Muscle layer of duodenum (tissue), 2 donors: ENCODE data around the gene ERF.

Experiments used
- H3K27ac ChIP-seq: one replicate; pipeline ENCODE4 v1.7.0; 2013; ENCODE audit warnings: mild to moderate bottlenecking, low read length
- H3K27me3 ChIP-seq: one replicate; pipeline ENCODE4 v1.7.0; 2013; ENCODE audit warnings: low read depth, mild to moderate bottlenecking, control low read depth, low read length
- H3K36me3 ChIP-seq, 2 donors: one replicate each; pipeline ENCODE4 v1.7.0; 2013; ENCODE audit warnings: low read length in 2 of 2, control low read depth in 1 of 2, mild to moderate bottlenecking in 1 of 2; ENCODE audit not compliant: insufficient read depth in 2 of 2, control insufficient read depth in 1 of 2
- H3K4me1 ChIP-seq, 2 donors: one replicate each; pipeline ENCODE4 v1.7.0; 2013; ENCODE audit warnings: low read length in 2 of 2, mild to moderate bottlenecking in 2 of 2, control low read depth in 1 of 2, moderate library complexity in 1 of 2; ENCODE audit not compliant: insufficient read depth in 2 of 2, control insufficient read depth in 1 of 2
- H3K4me3 ChIP-seq, 2 donors: one replicate each; pipeline ENCODE4 v1.7.0; 2013; ENCODE audit warnings: low read length in 2 of 2, low read depth in 1 of 2, mild to moderate bottlenecking in 1 of 2
- H3K9me3 ChIP-seq, 2 donors: one replicate each; pipeline ENCODE4 v1.7.0; 2013; ENCODE audit warnings: low read length in 2 of 2, control low read depth in 1 of 2, mild to moderate bottlenecking in 1 of 2; ENCODE audit not compliant: control insufficient read depth in 1 of 2
- donor health status: healthy.

Gene ERF

GRCh38 chr19:42244347-42245220 is 10.3 kb downstream of the ERF start:
- peak overlapping the region; percentile 99 for H3K27ac ChIP-seq
- no peaks in the 10 kb centered on the region for H3K9me3 ChIP-seq
- H3K4me1 ChIP-seq: peaks cover 15 to 70% of the 10 kb centered on the region in 2 donors
- H3K27me3 ChIP-seq: no peaks in the 10 kb centered on the region
- peak overlapping the region; percentile 75 to 91 for H3K4me3 ChIP-seq
- H3K36me3 ChIP-seq: peaks cover 6 to 24% of the 10 kb centered on the region in 2 donors

- Histone ChIP-seq H3K4me1 (peaks cover 15 to 60% of the 10 kb centered on the region in 2 donors), H3K27ac (peak within 1 kb of the TSS; percentile 99), H3K27me3 (no peaks in the 10 kb centered on the region), H3K4me3 (peak within 1 kb of the TSS; percentile 75 to 77), H3K36me3 (peaks cover 6 to 15% of the 10 kb centered on the region in 2 donors), H3K9me3 (no peaks in the 10 kb centered on the region)
These were observed 12.2 kb downstream of the ERF start, which contains the start of gene GSK3A for GRCh38 chr19:42242512-42243409. GSK3A (minus strand) TSS chr19:42242602; CDS start chr19:42242465, 137 bp downstream.

- H3K4me1 ChIP-seq: peaks cover 15 to 54% of the 10 kb centered on the region in 2 donors
- H3K36me3 ChIP-seq: peaks cover 6 to 15% of the 10 kb centered on the region in 2 donors
- no peaks in the 10 kb centered on the region for H3K27me3 ChIP-seq
- peak overlapping the region; percentile 66 to 77 for H3K4me3 ChIP-seq
- H3K27ac ChIP-seq: peak overlapping the region; percentile 74
- H3K9me3 ChIP-seq: no peaks in the 10 kb centered on the region
These were observed 12.8 kb downstream of the ERF start for GRCh38 chr19:42242069-42242511.

GRCh38 chr19:42241279-42241678 is 13.6 kb downstream of the ERF start:
- Histone ChIP-seq H3K4me3 (peak overlapping the region; percentile 66 to 77), H3K4me1 (peaks cover 13 to 46% of the 10 kb centered on the region in 2 donors), H3K27me3 (no peaks in the 10 kb centered on the region), H3K27ac (peak overlapping the region; percentile 74), H3K36me3 (peaks cover 3 to 23% of the 10 kb centered on the region in 2 donors), H3K9me3 (no peaks in the 10 kb centered on the region)

GRCh38 chr19:42239544-42240220 is 15.2 kb downstream of the ERF start:
- Histone ChIP-seq H3K4me3 (no peak overlapping the region), H3K9me3 (no peaks in the 10 kb centered on the region), H3K27me3 (no peaks in the 10 kb centered on the region), H3K36me3 (peaks cover 14 to 39% of the 10 kb centered on the region in 2 donors), H3K27ac (no peak overlapping the region), H3K4me1 (peaks cover 9 to 31% of the 10 kb centered on the region in 2 donors)

GRCh38 chr19:42235181-42235580 is 19.7 kb downstream of the ERF start:
- Histone ChIP-seq H3K4me3 (no peak overlapping the region), H3K27ac (no peak overlapping the region), H3K27me3 (no peaks in the 10 kb centered on the region), H3K36me3 (peaks cover 49 to 76% of the 10 kb centered on the region in 2 donors), H3K9me3 (no peaks in the 10 kb centered on the region), H3K4me1 (peaks cover 2 to 9% of the 10 kb centered on the region in 2 donors)

GRCh38 chr19:42234364-42234763 is 20.6 kb downstream of the ERF start:
- peaks cover 0 to 4% of the 10 kb centered on the region in 2 donors for H3K4me1 ChIP-seq
- peaks cover 53 to 75% of the 10 kb centered on the region in 2 donors for H3K36me3 ChIP-seq
- no peaks in the 10 kb centered on the region for H3K9me3 ChIP-seq
- no peak overlapping the region for H3K27ac ChIP-seq
- no peak overlapping the region for H3K4me3 ChIP-seq
- no peaks in the 10 kb centered on the region for H3K27me3 ChIP-seq

- H3K27ac ChIP-seq: no peak overlapping the region
- no peaks in the 10 kb centered on the region for H3K9me3 ChIP-seq
- H3K4me3 ChIP-seq: no peak overlapping the region
- peaks cover 58 to 76% of the 10 kb centered on the region in 2 donors for H3K36me3 ChIP-seq
- H3K4me1 ChIP-seq: peaks cover 0 to 4% of the 10 kb centered on the region in 2 donors
- no peaks in the 10 kb centered on the region for H3K27me3 ChIP-seq
These were observed 21.1 kb downstream of the ERF start for GRCh38 chr19:42233678-42234292.

GRCh38 chr19:42233106-42233505 is 21.8 kb downstream of the ERF start:
- Histone ChIP-seq H3K27ac (no peak overlapping the region), H3K4me1 (peaks cover 0 to 4% of the 10 kb centered on the region in 2 donors), H3K4me3 (no peak overlapping the region), H3K9me3 (no peaks in the 10 kb centered on the region), H3K36me3 (peaks cover 61 to 78% of the 10 kb centered on the region in 2 donors), H3K27me3 (no peaks in the 10 kb centered on the region)

GRCh38 chr19:42232435-42232834 is 22.5 kb downstream of the ERF start:
- H3K36me3 ChIP-seq: peaks cover 61 to 78% of the 10 kb centered on the region in 2 donors

More at GRCh38 chr19:42232435-42232834, 22.5 kb downstream of the ERF start:
- Histone ChIP-seq H3K27me3 (no peaks in the 10 kb centered on the region), H3K4me1 (peaks cover 0 to 4% of the 10 kb centered on the region in 2 donors), H3K27ac (no peak overlapping the region), H3K4me3 (no peak overlapping the region), H3K9me3 (no peaks in the 10 kb centered on the region)
